GDM1 (cell line): ENCODE results near the gene APP.

ENCODE experiments used
- DNase-seq: peaks from one replicate; lab custom pipeline; 2025; lab: John Stamatoyannopoulos, UW

APP gene

DNA sequence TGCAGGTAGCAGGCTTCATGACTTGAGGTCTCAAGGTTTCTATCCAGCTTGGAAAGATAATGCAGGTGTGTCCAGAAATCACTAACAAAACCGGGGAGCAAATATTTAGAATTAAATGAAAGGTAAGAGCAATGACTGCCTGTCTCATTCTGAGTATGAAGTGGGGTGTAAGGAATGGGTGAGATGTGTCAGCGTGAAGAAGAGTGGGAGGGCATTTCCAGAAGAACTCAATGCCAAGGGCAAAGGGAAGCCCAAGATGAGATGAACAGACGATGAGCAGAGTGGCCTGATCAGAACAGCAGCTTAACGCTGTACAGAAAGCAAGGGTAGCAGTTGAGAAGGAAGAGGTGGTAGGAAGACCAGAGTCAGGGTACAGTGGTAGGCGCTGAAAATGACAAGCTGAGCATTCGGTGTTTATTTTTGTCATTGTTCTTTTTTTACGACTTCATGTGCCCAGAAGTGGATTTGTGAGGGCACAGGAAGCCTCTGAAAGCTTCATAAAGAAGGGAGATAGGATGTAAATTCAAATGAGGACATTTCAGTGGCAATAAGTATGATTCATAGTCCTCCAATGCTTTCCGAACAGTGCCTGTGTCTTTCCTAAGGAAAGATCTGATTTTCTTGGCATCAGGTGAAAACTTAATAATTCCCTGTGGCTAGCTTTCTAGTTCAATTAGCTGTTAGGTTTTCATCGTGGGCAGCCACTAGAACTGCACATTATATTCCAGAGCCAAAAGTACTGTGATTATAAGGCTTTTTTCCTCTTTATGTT lies 190.5 kb downstream of the APP start:
- DNase-seq, result no peak

- DNase-seq, result no peak
Measured at GRCh38 chr21:25977068-25977611, 193.4 kb downstream of the APP start.

GRCh38 chr21:25974964-25975363 lies 195.6 kb downstream of the APP start:
- no peak for DNase-seq

GRCh38 chr21:25970254-25970930 lies 200.2 kb downstream of the APP start:
- DNase-seq, result no peak

GRCh38 chr21:25967901-25968438 lies 202.6 kb downstream of the APP start:
- DNase-seq, result no peak

DNA sequence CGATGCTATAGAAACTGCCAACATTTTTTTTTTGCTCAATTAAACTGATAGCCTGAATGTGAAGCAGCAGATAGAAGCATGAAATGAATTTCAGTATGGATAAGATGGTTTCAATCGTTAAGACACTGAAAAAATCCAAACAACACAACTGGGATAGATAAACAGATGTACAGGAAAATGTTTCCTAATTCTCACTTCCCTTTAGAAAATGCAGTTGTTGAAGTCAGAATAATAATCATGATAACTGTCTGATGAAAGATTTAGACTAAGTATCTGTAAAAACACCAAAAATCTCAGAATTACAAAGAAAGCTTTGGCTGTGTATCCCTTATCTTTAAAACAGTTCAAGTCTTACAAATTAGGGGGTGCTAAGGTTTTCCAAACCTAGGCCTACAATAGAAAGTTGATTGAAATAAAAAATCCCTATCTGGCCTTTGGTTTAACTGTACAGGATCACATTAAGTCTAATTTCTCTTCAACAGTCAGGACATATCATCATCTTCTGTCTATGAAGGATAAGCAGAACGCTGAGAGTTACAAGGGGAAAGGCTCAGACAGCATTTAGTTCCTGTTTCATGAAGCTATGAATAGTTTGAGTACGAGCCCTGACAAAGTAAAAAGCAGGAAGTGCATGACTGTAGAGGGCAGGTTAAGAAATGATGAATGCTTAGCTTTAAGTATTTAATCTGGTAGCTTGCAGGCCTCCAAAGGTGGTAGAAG lies 203.2 kb downstream of the APP start:
- peak; percentile 56 for DNase-seq

DNA sequence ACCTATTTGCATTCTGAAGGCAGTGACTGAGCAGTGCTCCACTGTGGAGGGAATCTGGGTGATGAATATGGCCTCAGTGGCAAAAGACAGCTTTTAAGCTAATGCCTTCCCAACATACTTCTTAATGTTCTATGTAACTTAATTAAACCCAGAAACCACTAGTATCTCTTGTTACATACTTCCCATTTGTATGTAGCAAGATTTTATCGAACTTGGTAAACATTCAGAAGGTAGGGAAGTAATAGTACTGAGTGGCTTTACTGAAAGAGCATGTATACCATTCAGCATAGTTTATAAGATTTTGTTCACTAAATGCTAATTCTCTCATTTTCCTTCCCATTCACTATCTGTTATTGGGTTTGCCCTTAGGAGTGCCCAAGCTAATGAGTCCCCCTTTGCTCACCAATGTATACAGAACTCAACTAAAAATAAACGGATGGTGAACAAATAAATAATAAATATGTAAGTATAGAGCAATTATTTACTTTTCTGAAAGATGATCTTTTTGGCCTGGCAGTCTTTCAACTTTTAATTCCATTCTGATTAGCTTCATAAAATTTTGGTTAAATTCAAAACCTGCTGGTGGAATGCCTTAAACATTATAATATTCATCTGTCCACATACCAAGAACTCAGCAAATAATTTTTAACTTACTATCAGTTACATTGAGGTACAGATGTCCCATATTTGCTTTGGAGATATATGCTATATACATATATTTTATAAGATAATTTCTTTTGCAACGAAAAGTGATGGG lies 204.4 kb downstream of the APP start:
- no peak for DNase-seq

GRCh38 chr21:25964926-25965325 lies 205.6 kb downstream of the APP start:
- no peak for DNase-seq

- DNase-seq, result no peak
Measured at GRCh38 chr21:25964015-25964414, 206.6 kb downstream of the APP start.

- DNase-seq, result no peak
Measured at GRCh38 chr21:25963181-25963580, 207.4 kb downstream of the APP start.

- DNase-seq, result no peak
Measured at GRCh38 chr21:25961042-25961441, 209.5 kb downstream of the APP start.

- no peak for DNase-seq
Measured at GRCh38 chr21:25960402-25960801, 210.2 kb downstream of the APP start.

DNA sequence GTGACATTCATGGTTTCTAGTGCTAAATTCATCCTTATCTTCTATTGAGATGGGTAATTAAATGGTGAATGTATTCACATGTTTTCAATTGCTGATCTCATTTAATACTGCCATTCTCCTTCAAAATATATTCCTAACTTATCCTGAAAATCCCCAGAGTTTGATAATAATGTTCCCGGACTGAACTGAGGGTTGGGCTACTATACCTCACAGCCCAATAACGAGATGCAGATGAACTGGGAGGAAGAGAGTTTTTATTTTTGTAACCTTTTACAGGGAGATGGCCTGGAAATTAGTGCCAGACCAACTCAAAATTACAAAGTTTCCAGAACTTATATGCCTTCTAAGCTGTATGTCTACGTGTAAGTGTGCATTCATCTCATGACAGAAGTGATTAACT lies 210.8 kb downstream of the APP start:
- no peak for DNase-seq

DNA sequence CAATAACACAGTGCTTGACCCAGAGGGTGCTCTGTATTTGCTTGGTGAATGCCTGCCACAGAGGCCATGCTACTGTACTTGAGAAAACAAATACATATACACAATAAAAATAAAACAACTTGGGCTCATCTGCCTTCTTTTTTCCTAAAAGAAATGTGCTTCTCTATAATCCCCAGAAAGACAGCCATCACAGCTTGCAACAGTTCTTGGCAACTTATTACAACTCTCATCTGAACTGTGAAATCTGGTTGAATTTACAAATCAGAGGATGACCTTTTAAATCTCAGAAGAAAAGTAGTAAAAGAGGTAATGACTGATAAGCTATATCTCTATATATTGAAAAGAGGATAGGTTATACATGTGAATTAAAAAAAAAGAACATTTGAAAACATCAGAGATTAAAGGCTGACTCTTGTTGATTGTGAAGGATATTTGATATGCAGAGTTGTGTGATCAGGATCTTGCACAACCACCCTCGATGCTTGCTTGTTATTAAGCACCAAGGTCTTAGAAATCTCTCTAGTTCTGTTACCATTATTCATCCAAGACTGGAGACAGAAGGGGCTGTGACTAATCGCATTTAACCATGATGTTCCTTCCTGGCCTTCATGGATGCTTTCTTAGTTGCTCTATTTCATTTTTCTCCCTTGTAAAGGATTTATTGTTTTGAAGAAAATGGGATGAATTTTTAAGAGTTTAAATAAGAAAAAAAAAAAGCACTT lies 213.4 kb downstream of the APP start:
- DNase-seq, result no peak

- DNase-seq, result no peak
Measured at GRCh38 chr21:25955646-25956045, 214.9 kb downstream of the APP start.

DNA sequence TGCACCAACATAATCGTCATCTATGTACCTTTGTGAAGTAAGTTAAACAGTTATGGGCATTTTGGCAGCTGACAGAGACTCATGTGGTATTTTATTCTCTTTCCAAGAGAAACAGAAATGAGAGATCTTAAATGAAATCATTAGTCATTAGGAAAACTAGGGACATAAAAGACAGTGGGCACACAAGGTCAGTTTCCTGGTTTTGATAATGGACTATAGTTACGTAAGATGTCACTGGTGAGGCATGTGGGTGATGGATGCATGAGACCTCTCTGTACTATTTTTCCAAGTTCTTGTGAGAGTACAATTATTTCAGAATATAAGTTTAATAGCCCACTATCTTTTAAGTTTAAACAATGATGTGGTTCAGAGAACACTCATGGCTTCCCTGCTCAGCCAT lies 216.9 kb downstream of the APP start:
- DNase-seq, result no peak

- DNase-seq, result no peak
Measured at GRCh38 chr21:25953196-25953595, 217.4 kb downstream of the APP start.

DNA sequence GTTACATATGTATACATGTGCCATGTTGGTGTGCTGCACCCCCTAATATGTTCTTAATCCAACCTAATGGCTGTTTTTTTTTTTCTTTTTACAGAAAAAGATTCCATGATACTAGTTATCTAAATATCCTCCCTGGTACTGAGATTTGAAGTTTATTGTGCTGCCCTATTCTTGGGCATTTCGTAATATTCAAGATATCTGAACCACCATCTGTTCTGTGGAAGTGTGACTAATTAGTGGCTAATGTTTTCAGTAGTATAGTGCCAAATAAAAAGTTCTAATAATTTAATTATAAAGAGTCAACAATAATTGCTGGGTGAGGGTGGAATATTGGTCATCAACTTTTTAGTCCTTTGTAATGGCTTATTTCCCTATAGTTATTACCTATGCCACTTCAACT lies 218.3 kb downstream of the APP start:
- DNase-seq, result no peak

DNA sequence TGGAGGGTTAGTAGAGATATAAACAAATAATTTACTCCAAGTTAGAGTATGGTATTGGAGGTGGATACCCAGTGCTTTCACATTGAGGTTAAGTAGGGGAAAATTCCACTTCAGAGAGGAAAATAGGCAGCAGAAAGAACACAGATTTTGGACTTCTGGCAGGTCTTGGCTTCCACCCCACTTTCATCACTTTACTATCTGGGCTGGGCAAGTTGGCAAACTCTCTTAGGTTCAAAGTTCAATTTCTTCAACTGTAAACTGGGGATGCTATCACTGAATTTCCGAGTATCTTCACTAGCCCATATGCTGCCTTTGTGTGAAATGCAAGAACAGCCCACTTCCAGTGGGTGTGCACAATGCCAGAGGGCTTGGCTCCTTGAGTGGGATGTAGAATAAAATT lies 220.9 kb downstream of the APP start:
- DNase-seq, result no peak

DNA sequence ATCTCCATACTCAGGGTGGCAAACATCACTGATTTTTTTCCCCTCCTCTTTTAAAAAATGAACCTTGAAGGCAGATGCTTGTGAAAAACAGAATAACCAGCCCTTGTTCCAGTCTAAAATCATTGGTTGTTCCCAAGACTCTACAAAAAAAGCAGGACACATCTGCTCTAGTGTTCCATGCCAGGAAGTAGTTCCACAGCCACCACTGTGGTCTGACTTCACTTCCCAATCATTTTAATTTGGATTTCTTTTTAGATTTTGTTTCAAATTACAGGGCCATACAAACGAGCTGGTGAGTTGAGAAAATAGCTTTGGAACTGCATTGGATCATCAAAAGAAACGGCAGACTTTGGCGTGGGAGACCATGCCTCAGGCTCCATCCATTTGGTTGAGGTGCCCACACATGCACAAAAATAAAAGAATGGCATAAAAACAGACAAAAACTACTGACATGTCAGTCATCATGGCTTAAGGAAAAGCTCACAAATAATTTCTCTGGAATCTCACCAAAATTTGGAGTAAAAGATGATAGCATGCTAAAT lies 225.8 kb downstream of the APP start:
- no peak for DNase-seq

DNA sequence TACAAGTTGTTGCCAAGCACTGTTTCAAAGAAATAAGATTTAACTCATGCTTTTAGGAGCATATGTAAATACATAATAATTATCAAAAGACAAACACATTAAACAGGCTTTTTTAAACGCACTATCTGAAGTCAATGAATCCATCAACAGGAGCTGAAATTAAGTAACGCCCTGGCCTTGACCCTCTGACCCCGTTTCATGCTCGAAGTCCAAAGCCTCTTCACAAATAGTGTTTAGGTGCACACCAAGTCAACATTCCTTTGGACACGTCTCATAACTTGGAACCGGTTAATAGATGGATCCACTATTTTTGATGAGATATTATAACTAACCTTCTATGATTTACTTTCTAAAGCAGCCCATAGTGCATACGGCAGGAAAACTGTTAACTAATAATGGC lies 226.5 kb downstream of the APP start:
- DNase-seq, result no peak
